Liver (tissue), 9 donors: ENCODE data around the gene TNK2. TPM values are rescaled to one million over a fixed set of nuclear protein-coding genes. Genes with fewer than 3 reads are reported as not detected.

Experiments used
- DNase-seq: peaks from one replicate; pipeline ENCODE4 v3.0.0-alpha.2; 2017; ENCODE audit warnings: low spot score
- H3K27ac ChIP-seq, 2 donors: one replicate each; pipeline ENCODE4 v1.7.0; 2013; ENCODE audit warnings: inconsistent platforms in 2 of 2, low read length in 2 of 2, control low read depth in 1 of 2, low read depth in 1 of 2, mild to moderate bottlenecking in 1 of 2
- H3K27me3 ChIP-seq, 4 donors: one replicate each; pipeline versions ENCODE4 v1.6.1 to v1.7.0; 2013; ENCODE audit warnings: low read length in 3 of 4, inconsistent platforms in 1 of 4, mild to moderate bottlenecking in 1 of 4, moderate library complexity in 1 of 4; ENCODE audit not compliant: control insufficient read depth in 4 of 4, insufficient read depth in 4 of 4
- H3K36me3 ChIP-seq, 4 donors: one replicate each; pipeline versions ENCODE4 v1.6.1 to v1.7.0; 2013; ENCODE audit warnings: low read length in 3 of 4, mild to moderate bottlenecking in 3 of 4, low read depth in 1 of 4, moderate library complexity in 1 of 4; ENCODE audit not compliant: control insufficient read depth in 4 of 4, insufficient read depth in 3 of 4
- H3K4me1 ChIP-seq, 4 donors: one replicate each; pipeline versions ENCODE4 v1.6.1 to v1.7.0; 2013; ENCODE audit warnings: low read length in 3 of 4, mild to moderate bottlenecking in 3 of 4, moderate library complexity in 1 of 4; ENCODE audit not compliant: control insufficient read depth in 4 of 4, insufficient read depth in 4 of 4
- H3K4me3 ChIP-seq, 3 donors: one replicate each; pipeline versions ENCODE4 v1.6.1 to v1.7.0; 2013; ENCODE audit warnings: low read length in 3 of 3, control low read depth in 1 of 3, low read depth in 1 of 3, mild to moderate bottlenecking in 1 of 3
- H3K9ac ChIP-seq, 2 donors: one replicate each; pipeline ENCODE4 v1.7.0; 2013; ENCODE audit warnings: low read length in 2 of 2, mild to moderate bottlenecking in 2 of 2, moderate library complexity in 2 of 2, control low read depth in 1 of 2, low read depth in 1 of 2
- H3K9me3 ChIP-seq, 4 donors: one replicate each; pipeline versions ENCODE4 v1.6.1 to v1.7.0; 2013; ENCODE audit warnings: low read length in 3 of 4; ENCODE audit not compliant: control insufficient read depth in 4 of 4
- EGR1 ChIP-seq, 2 donors: IDR thresholded peaks; 2 replicates each; pipeline ENCODE4 v1.6.1; 2016 to 2018; ENCODE audit warnings: antibody characterized with exemption in 2 of 2, low read depth in 2 of 2
- FOXA1 ChIP-seq: IDR thresholded peaks from 2 replicates; pipeline ENCODE4 v1.6.1; 2016; ENCODE audit warnings: antibody characterized with exemption
- FOXA2 ChIP-seq: IDR thresholded peaks from 2 replicates; pipeline ENCODE4 v1.6.1; 2016; ENCODE audit warnings: antibody characterized with exemption
- GABPA ChIP-seq, 2 donors: IDR thresholded peaks in 1 of 2; conservative IDR thresholded peaks in 1 of 2; 2 replicates each; pipeline ENCODE4 v1.6.1; 2016; ENCODE audit warnings: antibody characterized with exemption in 2 of 2, mild to moderate bottlenecking in 1 of 2, moderate library complexity in 1 of 2
- HNF4A ChIP-seq, 2 donors: conservative IDR thresholded peaks; 2 replicates each; pipeline ENCODE4 v1.6.1; 2016; ENCODE audit warnings: antibody characterized with exemption in 2 of 2, mild to moderate bottlenecking in 2 of 2
- HNF4G ChIP-seq: IDR thresholded peaks from 2 replicates; pipeline ENCODE4 v1.6.1; 2016; ENCODE audit warnings: antibody characterized with exemption
- JUND ChIP-seq, 2 donors: IDR thresholded peaks; 2 replicates each; pipeline ENCODE4 v1.6.1; 2016; ENCODE audit warnings: antibody characterized with exemption in 2 of 2
- RAD21 ChIP-seq, 2 donors: IDR thresholded peaks; 2 replicates each; pipeline ENCODE4 v1.6.1; 2016; ENCODE audit warnings: antibody characterized with exemption in 2 of 2, mild to moderate bottlenecking in 2 of 2
- REST ChIP-seq: IDR thresholded peaks from 2 replicates; pipeline ENCODE4 v1.6.1; 2016; ENCODE audit warnings: antibody characterized with exemption, mild to moderate bottlenecking
- TAF1 ChIP-seq: conservative IDR thresholded peaks from 2 replicates; pipeline ENCODE4 v1.6.1; 2016; ENCODE audit warnings: antibody characterized with exemption, mild to moderate bottlenecking
- YY1 ChIP-seq: IDR thresholded peaks from 2 replicates; pipeline ENCODE4 v1.6.1; 2016; ENCODE audit warnings: antibody characterized with exemption, mild to moderate bottlenecking
- ZBTB33 ChIP-seq: IDR thresholded peaks from 2 replicates; pipeline ENCODE4 v1.6.1; 2016; ENCODE audit warnings: antibody characterized with exemption
- WGBS: extraction: QIAGEN DNeasy Blood & Tissue Kit; methylation state at CpG from one replicate; pipeline ENCODE4 v1.1.7; 2013; 5-methylcytosine and 5-hydroxymethylcytosine counted together
- polyA plus RNA-seq, 2 donors: library from polyadenylated mRNA; stranded (reverse) in 1 of 2; unstranded in 1 of 2; fragments of 200-250 nt in 1 of 2; fragments of >200 nt in 1 of 2; fragmentation: Nextera tagmentation in 1 of 2; extraction: Ambion mirVana in 1 of 2; gene quantifications; one replicate each; pipeline versions ENCODE4 v1.2.1 to v1.2.3, GENCODE V29; 2013 to 2015
- total RNA-seq, 2 donors: library from RNA; depleted of rRNA; stranded (reverse); fragments of >200 nt; gene quantifications; one replicate each; pipeline ENCODE4 v1.2.3, GENCODE V29; 2014
- TF ChIP-seq, protein P1 (sequence below): fragments of 150-350 bp; IDR thresholded peaks from 2 replicates; pipeline ENCODE4 v1.5.1; 2017; ENCODE audit warnings: improper control_type of control experiment, low read depth, low read length; ENCODE audit not compliant: missing input control
- TF ChIP-seq, protein P2 (sequence below): IDR thresholded peaks from 2 replicates; pipeline ENCODE4 v1.6.1; 2016; ENCODE audit warnings: antibody characterized with exemption
- donor health status: healthy.
- donor health status: healthy.
- donor health status: healthy.
- donor health status: healthy.
- donor health status: healthy.

TNK2 gene
- total and polyA plus RNA-seq, 4 donors: 4.0 to 12.2 (median 8.8) TPM

GRCh38 chr3:195909644-195910498 is 1.5 kb upstream of the TNK2 start:
- DNase-seq: peak; percentile 90
- H3K4me3 ChIP-seq: peak overlapping the region; percentile 43 to 90 (median 61)
- WGBS: 16% methylated on average over 68 of the region's 68 CpGs
- no peaks in the 10 kb centered on the region for H3K36me3 ChIP-seq
- H3K27me3 ChIP-seq: no peaks in the 10 kb centered on the region
- peaks cover 22 to 61% (median 37%) of the 10 kb centered on the region in 4 donors for H3K4me1 ChIP-seq
- H3K9ac ChIP-seq: peak overlapping the region in 1 of 2 donors; percentile 52
- H3K27ac ChIP-seq: peak overlapping the region; percentile 46 to 48
- TF ChIP-seq EGR1 (IDR thresholded peaks at IDR 0.05; ENCODE audit: low read depth in 2 of 2): no peak
- TF ChIP-seq RAD21 (IDR thresholded peaks at IDR 0.05): no peak
- no peak for TF ChIP-seq FOXA2
- no peak for TF ChIP-seq ZBTB33
- no peak for TF ChIP-seq FOXA1
- TF ChIP-seq GABPA (IDR thresholded peaks at IDR 0.05 in 1 of 2, conservative IDR thresholded peaks at IDR 0.05 in 1 of 2): no peak
- TF ChIP-seq, protein P1, sequence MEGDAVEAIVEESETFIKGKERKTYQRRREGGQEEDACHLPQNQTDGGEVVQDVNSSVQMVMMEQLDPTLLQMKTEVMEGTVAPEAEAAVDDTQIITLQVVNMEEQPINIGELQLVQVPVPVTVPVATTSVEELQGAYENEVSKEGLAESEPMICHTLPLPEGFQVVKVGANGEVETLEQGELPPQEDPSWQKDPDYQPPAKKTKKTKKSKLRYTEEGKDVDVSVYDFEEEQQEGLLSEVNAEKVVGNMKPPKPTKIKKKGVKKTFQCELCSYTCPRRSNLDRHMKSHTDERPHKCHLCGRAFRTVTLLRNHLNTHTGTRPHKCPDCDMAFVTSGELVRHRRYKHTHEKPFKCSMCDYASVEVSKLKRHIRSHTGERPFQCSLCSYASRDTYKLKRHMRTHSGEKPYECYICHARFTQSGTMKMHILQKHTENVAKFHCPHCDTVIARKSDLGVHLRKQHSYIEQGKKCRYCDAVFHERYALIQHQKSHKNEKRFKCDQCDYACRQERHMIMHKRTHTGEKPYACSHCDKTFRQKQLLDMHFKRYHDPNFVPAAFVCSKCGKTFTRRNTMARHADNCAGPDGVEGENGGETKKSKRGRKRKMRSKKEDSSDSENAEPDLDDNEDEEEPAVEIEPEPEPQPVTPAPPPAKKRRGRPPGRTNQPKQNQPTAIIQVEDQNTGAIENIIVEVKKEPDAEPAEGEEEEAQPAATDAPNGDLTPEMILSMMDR: no peak
- TF ChIP-seq JUND (IDR thresholded peaks at IDR 0.05): no peak
- no peak for TF ChIP-seq REST
- no peak for TF ChIP-seq HNF4A (conservative IDR thresholded peaks at IDR 0.05)
- no peak for TF ChIP-seq TAF1
- TF ChIP-seq, protein P2, sequence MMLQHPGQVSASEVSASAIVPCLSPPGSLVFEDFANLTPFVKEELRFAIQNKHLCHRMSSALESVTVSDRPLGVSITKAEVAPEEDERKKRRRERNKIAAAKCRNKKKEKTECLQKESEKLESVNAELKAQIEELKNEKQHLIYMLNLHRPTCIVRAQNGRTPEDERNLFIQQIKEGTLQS: no peak
- no peak for TF ChIP-seq HNF4G
- TF ChIP-seq YY1: no peak
- H3K9me3 ChIP-seq: no peaks in the 10 kb centered on the region
